Adipocyte (in vitro differentiated cells): ENCODE results near the gene CFAP45.

Experiments
- DNase-seq: peaks from one replicate; pipeline ENCODE4 v3.0.0-alpha.2; 2015; ENCODE audit warnings: low read depth
- H3K27me3 ChIP-seq: replicated peaks from 2 replicates; pipeline ENCODE4 v1.7.0; 2013; ENCODE audit warnings: mild to moderate bottlenecking, low read length, moderate library complexity; ENCODE audit not compliant: control insufficient read depth, insufficient read depth
- H3K36me3 ChIP-seq: 2 replicates; pipeline ENCODE4 v1.7.0; 2013; ENCODE audit warnings: low read length, mild to moderate bottlenecking, moderate library complexity; ENCODE audit not compliant: control insufficient read depth, insufficient read depth, severe bottlenecking
- H3K4me1 ChIP-seq: 2 replicates; pipeline ENCODE4 v1.7.0; 2013; ENCODE audit warnings: mild to moderate bottlenecking, low read length, moderate library complexity; ENCODE audit not compliant: control insufficient read depth, insufficient read depth
- H3K4me3 ChIP-seq: 2 replicates; pipeline ENCODE4 v1.7.0; 2013; ENCODE audit warnings: mild to moderate bottlenecking, low read length, moderate library complexity
- H3K9ac ChIP-seq: 2 replicates; pipeline ENCODE4 v1.7.0; 2013; ENCODE audit warnings: mild to moderate bottlenecking, low read length, moderate library complexity
- H3K9me3 ChIP-seq: 2 replicates; pipeline ENCODE4 v1.7.0; 2013; ENCODE audit warnings: mild to moderate bottlenecking, low read length, moderate library complexity; ENCODE audit not compliant: control insufficient read depth

The CFAP45 gene

DNA sequence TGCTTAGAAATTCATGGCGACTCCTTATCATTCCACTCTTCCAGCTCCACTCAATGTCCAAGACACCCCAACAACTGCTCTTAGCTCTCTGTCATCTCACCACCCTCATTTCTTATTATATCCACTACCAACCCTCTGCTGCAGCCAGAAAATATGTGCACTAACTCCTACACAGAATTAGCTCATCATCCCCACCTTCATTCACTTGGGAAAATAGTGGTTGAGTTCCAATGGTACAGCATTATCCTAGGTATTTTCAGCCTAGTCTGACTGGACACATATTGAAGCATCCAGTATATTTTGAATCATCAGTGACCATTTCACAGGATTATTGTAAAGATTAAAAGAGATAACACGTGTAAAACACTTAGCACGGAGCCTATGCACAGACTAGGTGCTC, 20.8 kb downstream of the CFAP45 start:
- no peaks in the 10 kb centered on the region for H3K9me3 ChIP-seq
- no peak for DNase-seq
- no peak overlapping the region for H3K4me3 ChIP-seq
- no peak overlapping the region for H3K9ac ChIP-seq
- H3K4me1 ChIP-seq: peaks cover 25% of the 10 kb centered on the region
- no peaks in the 10 kb centered on the region for H3K36me3 ChIP-seq
- H3K27me3 ChIP-seq: no peaks in the 10 kb centered on the region

DNA sequence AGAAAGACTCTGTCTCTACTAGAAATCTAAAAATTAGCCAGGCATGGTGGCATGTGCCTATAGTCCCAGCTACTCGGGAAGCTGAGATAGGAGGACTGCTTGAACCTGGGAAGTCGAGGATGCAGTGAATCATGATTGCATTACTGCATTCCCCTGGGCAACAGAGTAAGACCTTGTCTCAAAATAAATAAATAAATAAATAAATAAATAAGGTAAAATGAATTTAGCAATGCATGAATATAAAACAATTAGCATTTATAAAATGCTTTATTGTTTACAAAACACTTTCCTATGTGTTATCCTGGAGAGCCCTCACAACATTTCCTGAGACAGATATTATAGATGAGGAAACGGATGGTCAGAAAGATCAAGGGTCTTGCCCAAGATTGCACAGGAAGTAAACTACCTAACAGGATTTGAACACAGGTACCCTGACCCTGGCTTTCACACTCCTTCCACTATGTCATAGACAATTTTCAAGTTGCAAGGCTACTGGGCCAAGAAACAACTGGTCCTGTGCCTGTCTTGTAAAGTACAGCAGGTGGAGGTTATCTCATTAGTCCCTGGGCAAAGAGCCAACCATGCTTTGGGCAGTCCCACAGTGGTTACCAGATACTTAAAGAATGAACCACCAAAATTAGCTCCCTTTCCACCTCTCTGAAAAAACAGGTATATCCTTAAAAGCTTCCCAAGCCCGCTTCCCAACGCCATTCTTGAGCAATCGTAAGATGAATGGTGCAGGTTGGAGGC, 22.1 kb downstream of the CFAP45 start:
- Histone ChIP-seq H3K9me3 (no peaks in the 10 kb centered on the region), H3K9ac (no peak overlapping the region), H3K27me3 (no peaks in the 10 kb centered on the region), H3K36me3 (no peaks in the 10 kb centered on the region), H3K4me3 (no peak overlapping the region), H3K4me1 (peaks cover 25% of the 10 kb centered on the region)
- DNase-seq: no peak

DNA sequence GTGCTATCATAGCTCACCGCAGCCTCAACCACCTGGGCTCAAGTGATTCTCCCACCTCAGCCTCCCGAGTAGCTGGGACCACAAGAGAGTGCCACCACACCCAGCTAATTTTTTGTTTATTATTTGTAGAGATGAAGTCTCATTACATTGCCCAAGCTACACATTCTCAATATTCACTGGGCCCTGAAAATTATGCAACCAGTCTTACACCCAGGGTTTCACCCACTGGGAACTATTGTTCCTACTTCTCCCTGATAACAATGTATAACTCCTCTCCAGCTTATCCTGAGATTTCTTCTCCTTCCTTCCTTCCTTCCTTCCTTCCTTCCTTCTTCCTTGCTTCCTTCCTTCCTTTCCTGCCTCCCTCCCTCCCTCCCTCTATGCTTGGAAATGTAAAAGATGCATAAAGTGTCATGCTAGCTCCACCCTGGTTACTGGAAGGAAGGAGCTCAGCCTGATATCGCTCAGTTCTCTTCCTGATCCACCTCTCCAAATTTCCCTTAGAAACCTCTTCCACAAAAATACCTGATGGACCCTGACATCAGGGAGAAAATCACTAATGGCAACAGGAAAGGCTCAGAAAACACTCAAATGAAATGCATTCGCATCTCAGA, 26.3 kb downstream of the CFAP45 start:
- Histone ChIP-seq H3K27me3 (no peaks in the 10 kb centered on the region), H3K4me3 (no peak overlapping the region), H3K9ac (no peak overlapping the region), H3K9me3 (no peaks in the 10 kb centered on the region), H3K36me3 (no peaks in the 10 kb centered on the region), H3K4me1 (peaks cover 9% of the 10 kb centered on the region)
- DNase-seq: no peak

DNA sequence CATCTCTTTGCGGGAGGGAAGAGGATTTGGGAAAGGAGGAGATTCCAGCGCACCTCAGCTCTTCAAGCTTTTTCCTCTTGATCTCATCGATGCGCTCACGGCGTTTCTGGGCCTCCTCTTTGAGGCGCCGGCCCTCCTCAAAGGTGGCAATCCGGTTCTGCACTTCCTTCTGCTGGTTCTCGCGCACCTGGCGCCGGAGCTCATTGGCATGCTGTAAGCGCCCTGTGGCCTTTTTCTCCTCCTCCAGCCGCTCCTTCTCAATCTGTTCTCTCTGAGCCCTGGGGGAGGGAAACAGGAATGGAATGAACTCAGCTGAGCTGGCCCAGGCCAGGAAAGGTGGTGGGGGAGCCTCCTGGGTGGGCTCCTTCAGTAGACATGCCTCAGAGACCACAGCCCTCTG, 27.1 kb downstream of the CFAP45 start:
- Histone ChIP-seq H3K27me3 (no peaks in the 10 kb centered on the region), H3K36me3 (no peaks in the 10 kb centered on the region), H3K9ac (no peak overlapping the region), H3K4me1 (peaks cover 11% of the 10 kb centered on the region), H3K9me3 (no peaks in the 10 kb centered on the region), H3K4me3 (no peak overlapping the region)
- DNase-seq: no peak

DNA sequence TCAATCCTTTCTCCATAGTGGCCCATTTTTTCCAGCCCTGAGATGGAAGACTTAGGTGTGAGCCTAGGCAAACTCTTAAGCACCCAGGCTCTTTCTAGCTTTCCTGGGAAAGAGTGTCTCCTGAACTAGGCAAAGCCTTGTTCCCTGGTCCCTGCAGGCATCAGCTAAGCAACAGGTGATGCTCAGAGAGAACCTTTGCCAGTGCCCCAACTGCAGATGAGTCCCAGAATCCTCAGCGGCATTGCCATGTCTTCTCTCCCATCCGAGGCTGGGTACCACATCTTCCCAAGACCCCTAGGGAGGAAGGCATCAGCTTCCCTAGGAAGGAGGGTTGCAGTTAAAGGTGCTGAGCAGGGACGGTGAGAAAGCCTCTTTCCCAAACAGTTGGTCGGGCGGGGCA, 29.3 kb downstream of the CFAP45 start:
- no peaks in the 10 kb centered on the region for H3K9me3 ChIP-seq
- H3K36me3 ChIP-seq: no peaks in the 10 kb centered on the region
- peaks cover 4% of the 10 kb centered on the region for H3K27me3 ChIP-seq
- H3K4me3 ChIP-seq: no peak overlapping the region
- DNase-seq: no peak
- H3K9ac ChIP-seq: no peak overlapping the region
- peaks cover 19% of the 10 kb centered on the region for H3K4me1 ChIP-seq

DNA sequence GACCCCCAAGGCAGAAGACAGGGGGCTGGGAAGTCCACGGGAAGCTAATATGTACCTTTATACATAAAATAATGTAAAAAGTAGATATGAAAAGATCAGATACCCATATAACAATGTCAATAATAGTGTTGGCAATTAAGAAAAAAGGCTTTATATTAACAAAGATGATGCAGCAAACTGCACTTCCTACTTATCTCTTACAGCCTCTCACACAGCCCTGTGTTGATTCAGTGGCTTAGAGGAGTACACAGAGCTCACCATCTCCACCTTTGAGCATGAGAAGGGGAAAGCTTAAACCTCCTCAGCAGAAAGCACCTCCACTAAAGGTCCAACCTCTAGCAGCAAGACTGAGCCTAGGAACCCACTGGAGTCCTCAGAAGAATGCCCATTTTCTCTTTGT, 30.4 kb downstream of the CFAP45 start:
- Histone ChIP-seq H3K4me1 (peaks cover 19% of the 10 kb centered on the region), H3K27me3 (peaks cover 4% of the 10 kb centered on the region), H3K9ac (no peak overlapping the region), H3K36me3 (no peaks in the 10 kb centered on the region), H3K4me3 (no peak overlapping the region), H3K9me3 (no peaks in the 10 kb centered on the region)
- DNase-seq: no peak

GRCh38 chr1:159869173-159869572, 30.8 kb downstream of the CFAP45 start:
- Histone ChIP-seq H3K36me3 (no peaks in the 10 kb centered on the region), H3K9me3 (no peaks in the 10 kb centered on the region), H3K9ac (no peak overlapping the region), H3K4me3 (no peak overlapping the region), H3K27me3 (peaks cover 4% of the 10 kb centered on the region), H3K4me1 (peaks cover 19% of the 10 kb centered on the region)
- DNase-seq: peak; percentile 48

- Histone ChIP-seq H3K4me3 (no peak overlapping the region), H3K9ac (no peak overlapping the region), H3K9me3 (no peaks in the 10 kb centered on the region), H3K36me3 (no peaks in the 10 kb centered on the region), H3K4me1 (peaks cover 19% of the 10 kb centered on the region), H3K27me3 (peaks cover 4% of the 10 kb centered on the region)
- no peak for DNase-seq
These were observed 31.2 kb downstream of the CFAP45 start for GRCh38 chr1:159868766-159869165.

GRCh38 chr1:159867664-159868026, 32.3 kb downstream of the CFAP45 start:
- H3K9me3 ChIP-seq: no peaks in the 10 kb centered on the region
- peaks cover 19% of the 10 kb centered on the region for H3K4me1 ChIP-seq
- DNase-seq: no peak
- peaks cover 4% of the 10 kb centered on the region for H3K27me3 ChIP-seq
- no peak overlapping the region for H3K9ac ChIP-seq
- no peaks in the 10 kb centered on the region for H3K36me3 ChIP-seq
- no peak overlapping the region for H3K4me3 ChIP-seq

- peaks cover 4% of the 10 kb centered on the region for H3K27me3 ChIP-seq
- no peaks in the 10 kb centered on the region for H3K36me3 ChIP-seq
- H3K4me3 ChIP-seq: no peak overlapping the region
- DNase-seq: no peak
- H3K9ac ChIP-seq: no peak overlapping the region
- H3K4me1 ChIP-seq: peaks cover 19% of the 10 kb centered on the region
- H3K9me3 ChIP-seq: no peaks in the 10 kb centered on the region
These were observed 32.9 kb downstream of the CFAP45 start for GRCh38 chr1:159866905-159867663.

DNA sequence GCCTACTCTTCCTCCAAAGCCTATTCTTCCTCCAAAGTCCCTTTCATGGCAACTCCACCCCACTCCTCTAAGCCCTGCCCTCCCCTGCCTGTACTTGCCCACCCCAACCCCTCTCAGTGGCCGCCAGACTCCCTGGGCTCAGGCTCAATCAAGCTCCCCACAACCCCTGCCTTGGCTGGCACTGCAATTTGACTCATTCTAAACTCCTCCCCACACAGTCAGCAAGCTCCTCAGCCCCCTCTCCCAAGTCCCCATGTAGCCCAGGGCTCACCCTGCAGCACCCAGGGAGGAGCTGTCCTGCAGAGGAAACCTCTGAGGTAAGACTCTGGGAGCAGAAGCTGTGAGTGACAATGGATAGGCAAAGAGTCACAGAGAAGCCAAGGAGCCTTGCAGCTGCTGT, 33.9 kb downstream of the CFAP45 start:
- Histone ChIP-seq H3K36me3 (no peaks in the 10 kb centered on the region), H3K27me3 (peaks cover 4% of the 10 kb centered on the region), H3K9ac (no peak overlapping the region), H3K9me3 (no peaks in the 10 kb centered on the region), H3K4me3 (no peak overlapping the region), H3K4me1 (peaks cover 19% of the 10 kb centered on the region)
- DNase-seq: no peak
